Thyroid gland (tissue), 4 donors: ENCODE measurements around the gene NPIPB9. TPM values are rescaled to one million over a fixed set of nuclear protein-coding genes. Genes with fewer than 3 reads are reported as not detected.
"Not testable (repeated sequence)": the region's sequence is repeated elsewhere in the genome, so short reads cannot be mapped to it uniquely, and the experiment has no call there.

Experiments used
- DNase-seq, 2 donors: peaks; one replicate each; pipeline ENCODE4 v3.0.0-alpha.2; 2019
- H3K27ac ChIP-seq, 3 donors: fragments of 200-600 bp; sonication (generic); 1 replicate in 2 of 3; 2 replicates in 1 of 3; pipeline ENCODE4 v1.5.1; 2016 to 2019; ENCODE audit warnings: mild to moderate bottlenecking in 1 of 3, moderate library complexity in 1 of 3
- H3K27me3 ChIP-seq: fragments of 200-600 bp; sonication (generic); one replicate; pipeline ENCODE4 v1.5.1; 2019
- H3K36me3 ChIP-seq, 2 donors: fragments of 200-600 bp; sonication (generic); one replicate each; pipeline ENCODE4 v1.5.1; 2016 to 2019
- H3K4me1 ChIP-seq, 2 donors: fragments of 200-600 bp; sonication (generic); one replicate each; pipeline ENCODE4 v1.5.1; 2017 to 2019
- H3K4me3 ChIP-seq, 3 donors: fragments of 200-600 bp; sonication (generic); replicated peaks in 1 of 3; 1 replicate in 2 of 3; 2 replicates in 1 of 3; pipeline ENCODE4 v1.5.1; 2016; ENCODE audit warnings: mild to moderate bottlenecking in 1 of 3
- H3K9me3 ChIP-seq: fragments of 200-600 bp; sonication (generic); one replicate; pipeline ENCODE4 v1.5.1; 2017
- POLR2A ChIP-seq, 2 donors: fragments of 450-650 bp; IDR thresholded peaks; one replicate each; pipeline ENCODE4 v1.6.1; 2017; ENCODE audit warnings: antibody characterized with exemption in 2 of 2, mild to moderate bottlenecking in 2 of 2, moderate library complexity in 1 of 2
- whole genome bisulfite sequencing, 2 donors: methylation state at CpG; one replicate each; pipeline ENCODE4 v1.1.5; 2017; 5-methylcytosine and 5-hydroxymethylcytosine counted together
- intact Hi-C: fragments of 100-400 bp; cut with DNase I; formaldehyde crosslinking; loops from one replicate; pipeline ENCODE4 v1.15.1; 2023
- total RNA-seq, 4 donors: library from RNA; depleted of rRNA; stranded (reverse); fragments of >200 nt; gene quantifications; one replicate each; pipeline ENCODE4 v1.2.3, GENCODE V29; 2016
- TF ChIP-seq, protein P1 (sequence below), 6 experiments: fragments of 200-600 bp in 3 of 6; fragments of 450-650 bp in 3 of 6; sonication (generic) in 3 of 6; IDR thresholded peaks; one replicate each; pipeline ENCODE4 v1.5.1; 2016 to 2019; ENCODE audit warnings: antibody characterized with exemption in 6 of 6, mild to moderate bottlenecking in 2 of 6, inconsistent platforms in 1 of 6, moderate library complexity in 1 of 6

The NPIPB9 gene
- total RNA-seq, 4 donors from 2014 or later, result 1.2 to 8.2 (median 2.0) TPM

DNA sequence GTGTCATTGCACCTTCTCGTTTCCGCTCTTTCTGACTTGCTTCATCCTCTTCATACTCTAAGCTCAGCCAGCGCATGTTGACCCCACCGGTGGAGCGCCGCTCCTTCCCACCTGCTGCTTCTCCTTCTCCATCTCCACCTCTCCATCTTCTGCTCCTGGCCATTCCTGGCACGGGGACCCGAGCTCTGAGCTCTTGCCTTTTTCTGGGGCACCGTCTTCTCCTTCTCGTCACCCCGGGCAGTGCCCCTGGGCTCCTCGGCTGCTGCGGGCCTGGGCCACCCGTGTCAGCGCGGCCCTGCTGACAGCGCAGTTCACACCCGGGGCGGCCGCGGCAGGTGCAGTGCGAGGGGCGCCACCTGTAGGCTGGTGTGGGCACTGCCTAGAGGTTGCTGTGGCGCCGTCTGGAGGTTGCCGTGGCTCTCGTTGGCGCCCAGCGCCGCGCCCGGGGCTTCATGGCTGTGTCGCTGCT is 1.6 kb upstream of the NPIPB9 start:
- H3K36me3 ChIP-seq, H3K27ac ChIP-seq, H3K27me3 ChIP-seq, intact Hi-C loops, H3K9me3 ChIP-seq, H3K4me3 ChIP-seq, H3K4me1 ChIP-seq: not testable (repeated sequence)
- DNase-seq, result peak in 1 of 2 donors; percentile 13
- TF ChIP-seq, protein P1, sequence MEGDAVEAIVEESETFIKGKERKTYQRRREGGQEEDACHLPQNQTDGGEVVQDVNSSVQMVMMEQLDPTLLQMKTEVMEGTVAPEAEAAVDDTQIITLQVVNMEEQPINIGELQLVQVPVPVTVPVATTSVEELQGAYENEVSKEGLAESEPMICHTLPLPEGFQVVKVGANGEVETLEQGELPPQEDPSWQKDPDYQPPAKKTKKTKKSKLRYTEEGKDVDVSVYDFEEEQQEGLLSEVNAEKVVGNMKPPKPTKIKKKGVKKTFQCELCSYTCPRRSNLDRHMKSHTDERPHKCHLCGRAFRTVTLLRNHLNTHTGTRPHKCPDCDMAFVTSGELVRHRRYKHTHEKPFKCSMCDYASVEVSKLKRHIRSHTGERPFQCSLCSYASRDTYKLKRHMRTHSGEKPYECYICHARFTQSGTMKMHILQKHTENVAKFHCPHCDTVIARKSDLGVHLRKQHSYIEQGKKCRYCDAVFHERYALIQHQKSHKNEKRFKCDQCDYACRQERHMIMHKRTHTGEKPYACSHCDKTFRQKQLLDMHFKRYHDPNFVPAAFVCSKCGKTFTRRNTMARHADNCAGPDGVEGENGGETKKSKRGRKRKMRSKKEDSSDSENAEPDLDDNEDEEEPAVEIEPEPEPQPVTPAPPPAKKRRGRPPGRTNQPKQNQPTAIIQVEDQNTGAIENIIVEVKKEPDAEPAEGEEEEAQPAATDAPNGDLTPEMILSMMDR (IDR thresholded peaks at IDR 0.05), result peak in 1 of 6 experiments; percentile 13
- 24 to 36% methylated on average over 11 to 14 of the region's 33 CpGs for WGBS, 2 donors

DNA sequence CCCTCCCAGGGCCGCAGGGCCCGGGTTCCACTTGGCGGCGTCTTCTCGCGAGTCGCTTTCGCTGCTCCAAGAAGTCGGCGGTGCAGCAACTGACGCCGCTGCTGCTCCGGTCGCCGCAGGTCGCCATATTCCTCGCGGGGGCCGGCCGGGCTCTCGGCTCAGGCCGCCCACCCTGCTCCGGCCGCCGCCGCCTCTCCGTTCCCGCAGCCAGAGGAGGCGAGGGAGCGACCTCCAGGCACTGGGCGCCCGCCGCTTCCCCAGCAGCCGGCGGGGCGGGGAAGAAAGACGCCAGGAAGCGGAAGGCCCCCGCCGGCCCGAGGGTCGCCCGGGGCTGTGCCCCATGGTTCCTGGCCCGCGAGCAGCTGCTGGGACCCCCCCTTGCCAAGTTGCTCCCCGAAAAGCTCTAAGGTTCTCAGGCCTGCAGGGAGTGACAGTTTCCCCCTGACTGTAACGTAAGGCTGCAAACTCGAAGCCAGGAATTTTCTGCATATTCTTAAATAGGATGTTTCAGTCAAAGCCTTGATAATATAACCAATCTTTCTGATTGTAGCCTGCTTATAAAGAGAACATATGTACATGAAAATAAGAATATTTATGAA is 1.0 kb upstream of the NPIPB9 start:
- H3K4me1 ChIP-seq, H3K36me3 ChIP-seq, H3K27ac ChIP-seq, H3K9me3 ChIP-seq, H3K27me3 ChIP-seq, DNase-seq, intact Hi-C loops, H3K4me3 ChIP-seq: not testable (repeated sequence)
- WGBS, 2 donors, result no CpG with 5 or more reads among the region's 48 CpGs

GRCh38 chr16:28781697-28782096 is 30.1 kb downstream of the NPIPB9 start:
- DNase-seq, H3K4me3 ChIP-seq, H3K36me3 ChIP-seq, intact Hi-C loops, H3K27ac ChIP-seq, H3K9me3 ChIP-seq, H3K27me3 ChIP-seq, H3K4me1 ChIP-seq: not testable (repeated sequence)
- WGBS, 2 donors, result no CpG with 5 or more reads among the region's 6 CpGs

GRCh38 chr16:28782357-28782756 is 30.8 kb downstream of the NPIPB9 start:
- H3K36me3 ChIP-seq, H3K27me3 ChIP-seq, H3K9me3 ChIP-seq, H3K27ac ChIP-seq, DNase-seq, H3K4me1 ChIP-seq, intact Hi-C loops, H3K4me3 ChIP-seq: not testable (repeated sequence)
- WGBS, 2 donors, result no CpG with 5 or more reads among the region's 4 CpGs

GRCh38 chr16:28802235-28803019 is 50.8 kb downstream of the NPIPB9 start:
- H3K9me3 ChIP-seq, H3K4me1 ChIP-seq, H3K4me3 ChIP-seq, intact Hi-C loops, H3K36me3 ChIP-seq, H3K27ac ChIP-seq, H3K27me3 ChIP-seq: not testable (repeated sequence)
- TF ChIP-seq, protein P1 (IDR thresholded peaks at IDR 0.05), result peak in 3 of 6 experiments; percentile 18 to 47 (median 29)
- peak; percentile 64 to 80 for DNase-seq
- 55 to 70% methylated on average over 5 of the region's 13 CpGs for WGBS, 2 donors

DNA sequence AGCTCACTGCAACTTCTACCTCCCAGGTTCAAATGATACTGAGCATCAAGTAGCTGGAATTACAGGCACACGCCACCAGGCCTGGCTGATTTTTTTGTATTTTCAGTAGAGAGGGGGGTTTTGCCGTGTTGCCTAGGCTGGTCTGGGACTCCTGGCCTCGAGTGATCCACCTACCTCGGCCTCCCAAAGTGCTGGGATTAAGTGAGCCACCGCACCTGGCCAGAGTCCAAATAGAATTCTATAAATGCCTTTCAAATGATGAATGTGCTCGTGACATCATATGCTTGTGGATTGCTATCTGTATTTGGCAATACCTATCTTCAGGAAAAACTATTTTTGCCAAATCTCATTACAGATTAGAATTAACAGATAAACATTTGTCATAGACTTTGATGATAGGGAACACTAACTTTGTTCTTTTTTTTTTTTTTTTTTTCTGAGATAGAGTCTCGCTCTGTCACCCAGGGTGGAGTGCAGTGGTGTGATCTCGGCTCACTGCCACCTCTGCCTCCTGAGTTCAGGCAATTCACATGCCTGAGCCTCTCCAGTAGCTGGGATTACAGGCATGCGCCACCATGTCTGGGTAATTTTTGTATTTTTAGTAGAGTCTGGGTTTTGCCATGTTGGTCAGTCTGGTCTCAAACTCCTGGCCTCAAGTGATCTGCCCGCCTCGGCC is 56.0 kb downstream of the NPIPB9 start:
- intact Hi-C loops, DNase-seq, H3K4me1 ChIP-seq, H3K4me3 ChIP-seq, H3K27me3 ChIP-seq, H3K27ac ChIP-seq, H3K36me3 ChIP-seq, H3K9me3 ChIP-seq: not testable (repeated sequence)
- WGBS, 2 donors, result no CpG with 5 or more reads among the region's 11 CpGs

GRCh38 chr16:28820016-28820415 is 68.4 kb downstream of the NPIPB9 start:
- no peak for DNase-seq
- no peaks in the 10 kb centered on the region for H3K9me3 ChIP-seq
- peaks cover 10 to 11% of the 10 kb centered on the region in 2 donors for H3K4me1 ChIP-seq
- H3K4me3 ChIP-seq, result no peak overlapping the region
- H3K27ac ChIP-seq, result no peak overlapping the region
- TF ChIP-seq, protein P1 (IDR thresholded peaks at IDR 0.05), result no peak
- TF ChIP-seq POLR2A (IDR thresholded peaks at IDR 0.05), result no peak
- H3K27me3 ChIP-seq, result no peaks in the 10 kb centered on the region
- intact Hi-C loops, result no loop called here
- peaks cover 0 to 6% of the 10 kb centered on the region in 2 donors for H3K36me3 ChIP-seq
- WGBS, 2 donors, result 64 to 86% methylated on average over 5 of the region's 5 CpGs

DNA sequence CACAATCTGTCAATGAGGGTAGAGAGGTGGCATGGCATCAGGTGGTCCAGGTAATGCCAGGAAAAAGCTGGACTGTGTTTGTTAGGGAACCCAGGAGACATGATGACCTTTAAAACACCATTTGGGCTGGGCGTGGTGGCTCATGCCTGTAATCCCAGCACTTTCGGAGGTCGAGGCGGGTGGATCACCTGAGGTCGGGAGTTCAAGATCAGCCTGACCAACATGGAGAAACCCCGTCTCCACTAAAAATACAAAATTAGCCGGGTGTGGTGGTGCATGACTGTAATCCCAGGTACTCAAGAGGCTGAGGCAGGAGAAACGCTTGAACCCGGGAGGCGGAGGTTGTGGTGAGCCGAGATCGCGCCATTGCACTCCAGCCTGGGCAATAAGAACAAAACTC is 69.0 kb downstream of the NPIPB9 start:
- WGBS, 2 donors, result 51 to 74% methylated on average over 12 to 13 of the region's 13 CpGs
- H3K9me3 ChIP-seq, DNase-seq, H3K27me3 ChIP-seq, intact Hi-C loops, H3K4me3 ChIP-seq, H3K27ac ChIP-seq, H3K36me3 ChIP-seq: not testable (repeated sequence)
- H3K4me1 ChIP-seq, result peaks cover 14 to 15% of the 10 kb centered on the region in 2 donors
